Astrocyte (in vitro differentiated cells and primary cell): ENCODE results near the gene SUPT4H1. TPM values are rescaled to one million over a fixed set of nuclear protein-coding genes. Genes with fewer than 3 reads are reported as not detected.

Experiments
- DNase-seq: peaks from one replicate; pipeline ENCODE4 v3.0.0-alpha.2; 2010; ENCODE audit warnings: low read depth
- FAIRE-seq: peaks from 2 replicates; lab custom pipeline; 2011; peaks lifted over from hg19 to GRCh38; lab: Jason Lieb, UNC
- H2AFZ ChIP-seq: 2 replicates; pipeline ENCODE4 v1.6.0; 2012; ENCODE audit warnings: low read depth, low read length, inconsistent platforms
- H3K27ac ChIP-seq: 2 replicates; pipeline ENCODE4 v1.5.1; 2011; ENCODE audit warnings: low read depth, low read length, inconsistent platforms
- H3K27me3 ChIP-seq: 2 replicates; pipeline ENCODE4 v1.6.0; 2011; ENCODE audit warnings: low read length, inconsistent platforms; ENCODE audit not compliant: insufficient read depth
- H3K36me3 ChIP-seq: 2 replicates; pipeline ENCODE4 v1.5.1; 2011; ENCODE audit warnings: low read length, inconsistent platforms; ENCODE audit not compliant: insufficient read depth
- H3K4me1 ChIP-seq: 2 replicates; pipeline ENCODE4 v1.5.1; 2011; ENCODE audit warnings: low read length, inconsistent platforms; ENCODE audit not compliant: insufficient read depth
- H3K4me2 ChIP-seq: 2 replicates; pipeline ENCODE4 v1.6.0; 2012; ENCODE audit warnings: low read length, inconsistent platforms
- H3K4me3 ChIP-seq: 2 replicates; pipeline ENCODE4 v1.5.1; 2011; ENCODE audit warnings: low read depth, mild to moderate bottlenecking, low read length, inconsistent platforms; ENCODE audit not compliant: insufficient read depth
- H3K79me2 ChIP-seq: 2 replicates; pipeline ENCODE4 v1.6.0; 2012; ENCODE audit warnings: mild to moderate bottlenecking, low read length, inconsistent platforms; ENCODE audit not compliant: insufficient read depth
- H3K9ac ChIP-seq: 2 replicates; pipeline ENCODE4 v1.6.0; 2012; ENCODE audit warnings: mild to moderate bottlenecking, low read length, inconsistent platforms
- H3K9me3 ChIP-seq: 2 replicates; pipeline ENCODE4 v1.5.1; 2012; ENCODE audit warnings: low read depth, mild to moderate bottlenecking, low read length, inconsistent platforms; ENCODE audit not compliant: insufficient read depth
- H4K20me1 ChIP-seq: 2 replicates; pipeline ENCODE4 v1.6.0; 2012; ENCODE audit warnings: low read length, inconsistent platforms; ENCODE audit not compliant: insufficient read depth
- H3K27ac Mint-ChIP-seq: one replicate; pipeline ENCODE4 v1.8.0; 2021; ENCODE audit warnings: mild to moderate bottlenecking, mixed read lengths; ENCODE audit not compliant: unreplicated experiment
- H3K27me3 Mint-ChIP-seq: one replicate; pipeline ENCODE4 v1.8.0; 2021; ENCODE audit warnings: low read depth, mixed read lengths; ENCODE audit not compliant: unreplicated experiment
- H3K36me3 Mint-ChIP-seq: one replicate; pipeline ENCODE4 v1.8.0; 2021; ENCODE audit warnings: low read depth, mixed read lengths; ENCODE audit not compliant: unreplicated experiment
- H3K4me1 Mint-ChIP-seq: one replicate; pipeline ENCODE4 v1.8.0; 2021; ENCODE audit warnings: low read depth, mixed read lengths; ENCODE audit not compliant: unreplicated experiment
- H3K4me3 Mint-ChIP-seq: one replicate; pipeline ENCODE4 v1.8.0; 2021; ENCODE audit warnings: mild to moderate bottlenecking, moderate library complexity, mixed read lengths; ENCODE audit not compliant: unreplicated experiment
- H3K9me3 Mint-ChIP-seq: one replicate; pipeline ENCODE4 v1.8.0; 2021; ENCODE audit warnings: mild to moderate bottlenecking, mixed read lengths; ENCODE audit not compliant: unreplicated experiment
- EZH2 ChIP-seq: IDR thresholded peaks from 2 replicates; pipeline ENCODE4 v1.6.1; 2012; ENCODE audit warnings: mild to moderate bottlenecking, low read length, inconsistent platforms; ENCODE audit not compliant: insufficient read depth
- microRNA-seq: library from miRNA; unstranded; fragments of <30 nt; microRNA quantifications from one replicate; pipeline ENCODE4 v1.2.0, GENCODE V29; 2020
- total RNA-seq: library from RNA; stranded (reverse); gene quantifications from 2 replicates; pipeline ENCODE4 v1.2.1, GENCODE V29; 2021
- TF ChIP-seq, protein P1 (sequence below): IDR thresholded peaks from 2 replicates; pipeline ENCODE4 v1.5.1; 2011; ENCODE audit warnings: low read depth, mild to moderate bottlenecking, inconsistent platforms, low read length, moderate library complexity; ENCODE audit not compliant: insufficient read depth

SUPT4H1 gene
- total RNA-seq, 1 donor from 2014 or later: 108 TPM

- DNase-seq (no peak), FAIRE-seq (no peak)
- Histone ChIP-seq H3K4me3 (no peak overlapping the region), H4K20me1 (no peaks in the 10 kb centered on the region), H3K27me3 (peaks cover 11% of the 10 kb centered on the region), H3K9ac (no peak overlapping the region), H3K4me2 (no peak overlapping the region), H3K9me3 (no peaks in the 10 kb centered on the region), H3K27ac (no peak overlapping the region), H3K36me3 (no peaks in the 10 kb centered on the region), H2AFZ (no peak overlapping the region), H3K79me2 (no peaks in the 10 kb centered on the region), H3K4me1 (no peaks in the 10 kb centered on the region)
- no peaks in the 10 kb centered on the region for H3K4me1 Mint-ChIP-seq
- no peak for TF ChIP-seq EZH2
- TF ChIP-seq, protein P1, sequence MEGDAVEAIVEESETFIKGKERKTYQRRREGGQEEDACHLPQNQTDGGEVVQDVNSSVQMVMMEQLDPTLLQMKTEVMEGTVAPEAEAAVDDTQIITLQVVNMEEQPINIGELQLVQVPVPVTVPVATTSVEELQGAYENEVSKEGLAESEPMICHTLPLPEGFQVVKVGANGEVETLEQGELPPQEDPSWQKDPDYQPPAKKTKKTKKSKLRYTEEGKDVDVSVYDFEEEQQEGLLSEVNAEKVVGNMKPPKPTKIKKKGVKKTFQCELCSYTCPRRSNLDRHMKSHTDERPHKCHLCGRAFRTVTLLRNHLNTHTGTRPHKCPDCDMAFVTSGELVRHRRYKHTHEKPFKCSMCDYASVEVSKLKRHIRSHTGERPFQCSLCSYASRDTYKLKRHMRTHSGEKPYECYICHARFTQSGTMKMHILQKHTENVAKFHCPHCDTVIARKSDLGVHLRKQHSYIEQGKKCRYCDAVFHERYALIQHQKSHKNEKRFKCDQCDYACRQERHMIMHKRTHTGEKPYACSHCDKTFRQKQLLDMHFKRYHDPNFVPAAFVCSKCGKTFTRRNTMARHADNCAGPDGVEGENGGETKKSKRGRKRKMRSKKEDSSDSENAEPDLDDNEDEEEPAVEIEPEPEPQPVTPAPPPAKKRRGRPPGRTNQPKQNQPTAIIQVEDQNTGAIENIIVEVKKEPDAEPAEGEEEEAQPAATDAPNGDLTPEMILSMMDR: no peak
- no peaks in the 10 kb centered on the region for H3K36me3 Mint-ChIP-seq
- H3K27ac Mint-ChIP-seq: no peak overlapping the region
- H3K27me3 Mint-ChIP-seq: peaks cover 11% of the 10 kb centered on the region
- no peak overlapping the region for H3K4me3 Mint-ChIP-seq
- no peaks in the 10 kb centered on the region for H3K9me3 Mint-ChIP-seq
These were observed 50.4 kb downstream of the SUPT4H1 start for GRCh38 chr17:58301504-58302150.

DNA sequence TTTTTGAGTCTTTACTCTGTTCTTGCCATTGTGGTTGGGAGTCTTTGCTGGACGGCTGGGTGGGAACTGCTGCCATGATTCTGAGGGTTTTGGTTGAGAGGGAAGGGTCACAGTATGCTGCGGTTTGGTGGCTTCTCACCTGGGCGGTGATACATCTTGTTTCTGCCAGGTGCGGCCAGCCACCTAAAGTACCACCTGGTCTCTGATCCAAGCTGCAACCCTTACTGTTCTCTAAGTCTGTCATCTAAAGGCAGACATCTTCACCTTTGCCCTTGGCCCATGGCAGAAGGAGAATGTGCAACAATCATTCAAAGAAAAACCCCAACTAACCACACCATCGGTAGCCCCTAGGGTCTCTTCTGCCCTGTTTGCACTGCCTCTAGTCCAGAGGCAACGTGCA, 51.7 kb downstream of the SUPT4H1 start:
- peaks cover 11% of the 10 kb centered on the region for H3K27me3 ChIP-seq
- H3K4me1 ChIP-seq: no peaks in the 10 kb centered on the region
- no peak overlapping the region for H3K4me3 ChIP-seq
- H3K79me2 ChIP-seq: no peaks in the 10 kb centered on the region
- Mint-ChIP-seq H3K9me3 (no peaks in the 10 kb centered on the region), H3K27ac (no peak overlapping the region), H3K36me3 (no peaks in the 10 kb centered on the region), H3K4me1 (no peaks in the 10 kb centered on the region), H3K27me3 (peaks cover 3% of the 10 kb centered on the region), H3K4me3 (no peak overlapping the region)
- DNase-seq (no peak), FAIRE-seq (no peak)
- H3K27ac ChIP-seq: no peak overlapping the region
- TF ChIP-seq, protein P1: no peak
- no peak for TF ChIP-seq EZH2
- no peak overlapping the region for H2AFZ ChIP-seq
- no peak overlapping the region for H3K4me2 ChIP-seq
- no peaks in the 10 kb centered on the region for H3K36me3 ChIP-seq
- no peaks in the 10 kb centered on the region for H3K9me3 ChIP-seq
- H3K9ac ChIP-seq: no peak overlapping the region
- no peaks in the 10 kb centered on the region for H4K20me1 ChIP-seq

Small RNA genes lying within 50 kb of the gene (microRNA-seq; reads per million reads assigned to microRNA genes)
- not detected for gene MIR4736

Other genes with a start within 250 kb of the SUPT4H1 start
- gene OR4D1, start 203.8 kb downstream of the SUPT4H1 start, total RNA-seq: not detected in 2 replicates
- not detected in 2 replicates for gene OR4D2, start 185.2 kb downstream of the SUPT4H1 start, total RNA-seq
- not detected in 2 replicates for gene EPX, start 159.5 kb downstream of the SUPT4H1 start, total RNA-seq
- gene MKS1, start 132.9 kb downstream of the SUPT4H1 start, total RNA-seq: 12.0 and 12.7 TPM in 2 replicates
- gene LPO, start 113.6 kb downstream of the SUPT4H1 start, total RNA-seq: not detected in 2 replicates
- not detected in 2 replicates for gene MPO, start 71.3 kb downstream of the SUPT4H1 start, total RNA-seq
- 0.60 and 0.79 TPM in 2 replicates for gene TSPOAP1, start 23.4 kb downstream of the SUPT4H1 start, total RNA-seq
- gene RNF43, start 65.3 kb upstream of the SUPT4H1 start, total RNA-seq: 1.2 TPM in 2 replicates
- gene HSF5, start 136.2 kb upstream of the SUPT4H1 start, total RNA-seq: not detected in 2 replicates
- 13.9 and 17.6 TPM in 2 replicates for gene MTMR4, start 162.4 kb upstream of the SUPT4H1 start, total RNA-seq